Upper lobe of right lung (tissue), 1 donor: ENCODE measurements around the gene SART1. TPM values are rescaled to one million over a fixed set of nuclear protein-coding genes. Genes with fewer than 3 reads are reported as not detected.

Experiments
- ATAC-seq: fragments of 200-7000 bp; cut with Tn5 transposase; one replicate; pipeline ENCODE4 v1.9.1; 2020; ENCODE audit warnings: mild to moderate bottlenecking, moderate library complexity
- DNase-seq: peaks from one replicate; pipeline ENCODE4 v3.0.0-alpha.2; 2020
- H3K27ac ChIP-seq: fragments of 200-600 bp; one replicate; pipeline ENCODE4 v1.8.0; 2022
- H3K27me3 ChIP-seq: fragments of 200-600 bp; one replicate; pipeline ENCODE4 v1.8.0; 2022; ENCODE audit warnings: mild to moderate bottlenecking
- H3K36me3 ChIP-seq: fragments of 200-600 bp; one replicate; pipeline ENCODE4 v1.8.0; 2022
- H3K4me1 ChIP-seq: fragments of 200-600 bp; one replicate; pipeline ENCODE4 v1.8.0; 2022
- H3K4me3 ChIP-seq: fragments of 200-600 bp; one replicate; pipeline ENCODE4 v1.8.0; 2022; ENCODE audit warnings: mild to moderate bottlenecking
- H3K9me3 ChIP-seq: fragments of 200-600 bp; one replicate; pipeline ENCODE4 v1.8.0; 2022
- intact Hi-C: fragments of 100-400 bp; cut with DNase I; formaldehyde crosslinking; loops from one replicate; pipeline ENCODE4 v1.11.0; 2022
- long read RNA-seq: library from polyadenylated mRNA; unstranded; transcript quantifications from one replicate; pipeline ENCODE4 v2.0.0, GENCODE V29; 2021
- total RNA-seq: library from RNA; stranded (reverse); fragmentation: NEBNext Ultra II Directional; extraction: Animal tissue kit (Norgen Biotek cat#: 25700); gene quantifications from one replicate; pipeline ENCODE4 v1.2.1, GENCODE V29; 2021
- TF ChIP-seq, protein P1 (sequence below): fragments of 200-600 bp; IDR thresholded peaks from one replicate; pipeline ENCODE4 v1.8.0; 2022; ENCODE audit warnings: antibody characterized with exemption
- donor health status: DM: no; HTN: yes; CAD: no; lungs with severe emphysema.

Gene SART1, protein sequence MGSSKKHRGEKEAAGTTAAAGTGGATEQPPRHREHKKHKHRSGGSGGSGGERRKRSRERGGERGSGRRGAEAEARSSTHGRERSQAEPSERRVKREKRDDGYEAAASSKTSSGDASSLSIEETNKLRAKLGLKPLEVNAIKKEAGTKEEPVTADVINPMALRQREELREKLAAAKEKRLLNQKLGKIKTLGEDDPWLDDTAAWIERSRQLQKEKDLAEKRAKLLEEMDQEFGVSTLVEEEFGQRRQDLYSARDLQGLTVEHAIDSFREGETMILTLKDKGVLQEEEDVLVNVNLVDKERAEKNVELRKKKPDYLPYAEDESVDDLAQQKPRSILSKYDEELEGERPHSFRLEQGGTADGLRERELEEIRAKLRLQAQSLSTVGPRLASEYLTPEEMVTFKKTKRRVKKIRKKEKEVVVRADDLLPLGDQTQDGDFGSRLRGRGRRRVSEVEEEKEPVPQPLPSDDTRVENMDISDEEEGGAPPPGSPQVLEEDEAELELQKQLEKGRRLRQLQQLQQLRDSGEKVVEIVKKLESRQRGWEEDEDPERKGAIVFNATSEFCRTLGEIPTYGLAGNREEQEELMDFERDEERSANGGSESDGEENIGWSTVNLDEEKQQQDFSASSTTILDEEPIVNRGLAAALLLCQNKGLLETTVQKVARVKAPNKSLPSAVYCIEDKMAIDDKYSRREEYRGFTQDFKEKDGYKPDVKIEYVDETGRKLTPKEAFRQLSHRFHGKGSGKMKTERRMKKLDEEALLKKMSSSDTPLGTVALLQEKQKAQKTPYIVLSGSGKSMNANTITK
- 53.3 TPM for total RNA-seq
- long read RNA-seq, transcript SART1-201 (20 exons, 3,293 nt): major isoform, 100 of 119 reads
- long read RNA-seq, partial matches to known transcripts: 13 of 119 reads
- long read RNA-seq, other reads (novel, unspliced or antisense): 6 of 119 reads

DNA sequence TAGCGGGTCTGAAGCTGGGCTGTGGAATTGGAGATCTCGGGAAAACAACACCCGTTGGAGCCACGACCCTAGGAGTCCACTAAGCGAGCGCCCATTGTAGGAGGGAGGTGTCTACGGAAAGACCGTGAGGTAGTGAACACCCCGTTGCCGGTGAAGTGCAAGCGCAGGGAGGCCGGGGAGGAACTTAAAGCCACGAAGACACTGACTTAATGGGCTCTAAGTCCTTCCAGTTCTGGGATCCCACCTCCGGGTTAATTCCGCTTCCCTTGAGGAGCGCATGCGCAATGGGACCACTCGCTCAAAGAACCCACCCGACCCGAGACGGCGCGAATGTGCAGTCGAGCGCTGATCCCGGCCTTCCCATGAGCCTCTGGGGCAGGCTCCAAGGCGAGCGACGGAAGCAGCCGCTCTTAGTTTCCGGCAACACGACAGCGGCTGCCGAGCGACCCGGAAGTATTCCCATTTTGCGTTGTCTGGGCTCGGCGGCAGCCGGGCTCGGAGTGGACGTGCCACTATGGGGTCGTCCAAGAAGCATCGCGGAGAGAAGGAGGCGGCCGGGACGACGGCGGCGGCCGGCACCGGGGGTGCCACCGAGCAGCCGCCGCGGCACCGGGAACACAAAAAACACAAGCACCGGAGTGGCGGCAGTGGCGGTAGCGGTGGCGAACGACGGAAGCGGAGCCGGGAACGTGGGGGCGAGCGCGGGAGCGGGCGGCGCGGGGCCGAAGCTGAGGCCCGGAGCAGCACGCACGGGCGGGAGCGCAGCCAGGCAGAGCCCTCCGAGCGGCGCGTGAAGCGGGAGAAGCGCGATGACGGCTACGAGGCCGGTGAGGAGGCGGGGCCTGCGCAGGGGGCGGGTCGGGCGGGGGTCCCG, at the start of gene SART1:
Gene SART1 (plus strand): TSS at position 468 of the 874 bp plus-strand sequence. CDS start 47 bp downstream, at position 515.
- H3K36me3 ChIP-seq: peaks cover 21% of the 10 kb centered on the region
- H3K9me3 ChIP-seq: no peaks in the 10 kb centered on the region
- peak within 1 kb of the TSS; percentile 99 for H3K4me3 ChIP-seq
- peak; percentile 98 for DNase-seq
- peak within 1 kb of the TSS; percentile 96 for H3K27ac ChIP-seq
- ATAC-seq: peak; percentile 98
- peaks cover 17% of the 10 kb centered on the region for H3K4me1 ChIP-seq
- H3K27me3 ChIP-seq: no peaks in the 10 kb centered on the region
- TF ChIP-seq, protein P1, sequence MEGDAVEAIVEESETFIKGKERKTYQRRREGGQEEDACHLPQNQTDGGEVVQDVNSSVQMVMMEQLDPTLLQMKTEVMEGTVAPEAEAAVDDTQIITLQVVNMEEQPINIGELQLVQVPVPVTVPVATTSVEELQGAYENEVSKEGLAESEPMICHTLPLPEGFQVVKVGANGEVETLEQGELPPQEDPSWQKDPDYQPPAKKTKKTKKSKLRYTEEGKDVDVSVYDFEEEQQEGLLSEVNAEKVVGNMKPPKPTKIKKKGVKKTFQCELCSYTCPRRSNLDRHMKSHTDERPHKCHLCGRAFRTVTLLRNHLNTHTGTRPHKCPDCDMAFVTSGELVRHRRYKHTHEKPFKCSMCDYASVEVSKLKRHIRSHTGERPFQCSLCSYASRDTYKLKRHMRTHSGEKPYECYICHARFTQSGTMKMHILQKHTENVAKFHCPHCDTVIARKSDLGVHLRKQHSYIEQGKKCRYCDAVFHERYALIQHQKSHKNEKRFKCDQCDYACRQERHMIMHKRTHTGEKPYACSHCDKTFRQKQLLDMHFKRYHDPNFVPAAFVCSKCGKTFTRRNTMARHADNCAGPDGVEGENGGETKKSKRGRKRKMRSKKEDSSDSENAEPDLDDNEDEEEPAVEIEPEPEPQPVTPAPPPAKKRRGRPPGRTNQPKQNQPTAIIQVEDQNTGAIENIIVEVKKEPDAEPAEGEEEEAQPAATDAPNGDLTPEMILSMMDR: no peak
- intact Hi-C loops: no loop called here

DNA sequence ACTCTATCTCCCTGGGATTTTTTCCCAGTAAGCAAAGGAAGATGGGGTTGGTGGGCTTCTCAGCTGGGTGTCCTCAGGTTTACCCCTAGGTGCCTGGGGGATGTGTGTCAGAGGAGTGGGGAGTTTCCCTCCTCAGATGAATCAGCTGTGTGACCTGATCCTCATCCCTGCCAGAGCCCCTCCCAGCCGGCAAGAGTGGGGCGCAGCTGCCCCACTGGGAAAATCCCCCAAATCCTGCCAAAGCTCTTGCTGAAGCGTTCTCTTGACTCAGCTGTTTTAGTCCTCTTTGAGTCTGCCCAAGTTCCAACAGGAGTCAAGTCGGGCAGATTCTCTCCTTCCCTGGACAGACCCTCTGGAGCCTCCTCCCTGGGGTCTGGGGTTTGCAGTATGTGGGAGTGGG, 48.7 kb upstream of the SART1 start:
- Histone ChIP-seq H3K36me3 (no peaks in the 10 kb centered on the region), H3K27me3 (no peaks in the 10 kb centered on the region), H3K27ac (no peak overlapping the region), H3K9me3 (no peaks in the 10 kb centered on the region), H3K4me3 (no peak overlapping the region), H3K4me1 (peaks cover 43% of the 10 kb centered on the region)
- TF ChIP-seq, protein P1: no peak
- ATAC-seq (no peak), DNase-seq (no peak)
- intact Hi-C loops: no loop called here

- Histone ChIP-seq H3K4me3 (no peak overlapping the region), H3K4me1 (peaks cover 50% of the 10 kb centered on the region), H3K27ac (peak overlapping the region; percentile 72), H3K36me3 (no peaks in the 10 kb centered on the region), H3K27me3 (no peaks in the 10 kb centered on the region), H3K9me3 (no peaks in the 10 kb centered on the region)
- no peak for DNase-seq
- TF ChIP-seq, protein P1: no peak
- intact Hi-C loops: no loop called here
- no peak for ATAC-seq
Measured at GRCh38 chr11:65915101-65915820, 46.3 kb upstream of the SART1 start.

GRCh38 chr11:65915821-65916251, 45.7 kb upstream of the SART1 start:
- Histone ChIP-seq H3K27me3 (no peaks in the 10 kb centered on the region), H3K4me1 (peaks cover 56% of the 10 kb centered on the region), H3K4me3 (no peak overlapping the region), H3K27ac (peak overlapping the region; percentile 72), H3K36me3 (no peaks in the 10 kb centered on the region), H3K9me3 (no peaks in the 10 kb centered on the region)
- TF ChIP-seq, protein P1: no peak
- DNase-seq (peak; percentile 78), ATAC-seq (peak; percentile 13)
- intact Hi-C loops: no loop called here
